HCT116 (cell line): ENCODE results near the gene RRAGA. TPM values are rescaled to one million over a fixed set of nuclear protein-coding genes. Genes with fewer than 3 reads are reported as not detected.
A peak's percentile ranks its signal among the peaks of the same experiment; 100 is the strongest.

Experiments used
- ATAC-seq: fragments of 200-7000 bp; cut with Tn5 transposase; 2 replicates; pipeline ENCODE4 v1.9.1; 2020; ENCODE audit warnings: mild to moderate bottlenecking, moderate library complexity
- BruUV-seq: library from RNA; stranded (reverse); fragments of 400-500 nt; replicated peaks from 2 replicates; lab custom pipeline; 2021; lab: Mats Ljungman, UMichigan
- CTCF ChIA-PET: fragments of 300-600 bp; sonication (Branson Sonifier 250); formaldehyde crosslinking; loops from one replicate; lab custom pipeline; 2021; ENCODE audit warnings: antibody characterized with exemption; lab: Charles Lee
- POLR2A ChIA-PET: fragments of 300-600, 350-600 bp; sonication (Branson Sonifier 250); formaldehyde crosslinking; loops from one replicate; lab custom pipeline; 2021; ENCODE audit warnings: antibody characterized with exemption; lab: Charles Lee
- RAD21 ChIA-PET, 2 experiments: fragments of 300-600 bp; sonication (Branson Sonifier 250); formaldehyde crosslinking; loops; one replicate each; lab custom pipeline; 2023; ENCODE audit warnings: low total read pairs in 2 of 2; ENCODE audit not compliant: uncharacterized antibody in 2 of 2, unreplicated experiment in 2 of 2, low non-redundant PET in 1 of 2; lab: Charles Lee
- DNase-seq: peaks from one replicate; pipeline ENCODE4 v3.0.0-alpha.2; 2010; ENCODE audit warnings: low read depth, low spot score
- H2AFZ ChIP-seq: fragments of 200-600 bp; shearing (Covaris generic), sonication (generic); 2 replicates; pipeline ENCODE4 v1.6.1; 2017; ENCODE audit warnings: low read depth, mixed run types, mixed read lengths, antibody characterized with exemption, low read length; ENCODE audit not compliant: poor library complexity, severe bottlenecking
- H3K27ac ChIP-seq: 2 replicates; pipeline ENCODE4 v1.5.1; 2012; ENCODE audit warnings: low read depth, low read length
- H3K27me3 ChIP-seq: fragments of 200-600 bp; sonication (generic); 2 replicates; pipeline ENCODE4 v1.6.1; 2016; ENCODE audit warnings: mixed run types, low read length, mixed read lengths; ENCODE audit not compliant: insufficient read depth
- H3K36me3 ChIP-seq, 2 experiments: fragments of 200-500 bp in 1 of 2; fragments of 200-600 bp in 1 of 2; sonication (Bioruptor generic) in 1 of 2; sonication (generic) in 1 of 2; 2 replicates each; pipeline versions ENCODE4 v1.5.1 to v1.6.1; 2014 to 2016; ENCODE audit warnings: low read length in 2 of 2, inconsistent platforms in 1 of 2, mixed read lengths in 1 of 2, mixed run types in 1 of 2; ENCODE audit not compliant: insufficient read depth in 2 of 2, control insufficient read depth in 1 of 2
- H3K4me1 ChIP-seq, 2 experiments: fragments of 200-600 bp in 1 of 2; sonication (generic) in 1 of 2; 2 replicates each; pipeline versions ENCODE4 v1.5.1 to v1.6.1; 2012 to 2017; ENCODE audit warnings: low read length in 2 of 2, inconsistent platforms in 1 of 2, mild to moderate bottlenecking in 1 of 2, mixed read lengths in 1 of 2, mixed run types in 1 of 2, moderate library complexity in 1 of 2; ENCODE audit not compliant: insufficient read depth in 2 of 2, control insufficient read depth in 1 of 2
- H3K4me2 ChIP-seq: fragments of 200-600 bp; sonication (generic); 2 replicates; pipeline ENCODE4 v1.6.1; 2017; ENCODE audit warnings: mixed run types, low read length, mixed read lengths
- H3K4me3 ChIP-seq, 2 experiments: fragments of 200-600 bp in 1 of 2; sonication (generic) in 1 of 2; replicated peaks in 1 of 2; 2 replicates each; pipeline ENCODE4 v1.5.1; 2011 to 2016; ENCODE audit warnings: low read length in 2 of 2, control low read depth in 1 of 2, low read depth in 1 of 2, mild to moderate bottlenecking in 1 of 2, mixed read lengths in 1 of 2, mixed run types in 1 of 2
- H3K79me2 ChIP-seq: fragments of 200-600 bp; sonication (generic); 2 replicates; pipeline ENCODE4 v1.6.1; 2017; ENCODE audit warnings: mild to moderate bottlenecking, mixed run types, low read length, moderate library complexity, mixed read lengths; ENCODE audit not compliant: insufficient read depth
- H3K9ac ChIP-seq: fragments of 200-600 bp; sonication (generic); 2 replicates; pipeline ENCODE4 v1.6.1; 2016; ENCODE audit warnings: low read length, mixed read lengths
- H3K9me2 ChIP-seq: fragments of 200-600 bp; sonication (generic), shearing (Covaris generic); 2 replicates; pipeline ENCODE4 v1.6.1; 2017; ENCODE audit warnings: mixed run types, mild to moderate bottlenecking, moderate library complexity; ENCODE audit not compliant: insufficient read depth
- H3K9me3 ChIP-seq, 2 experiments: fragments of 200-500 bp in 1 of 2; fragments of 200-600 bp in 1 of 2; sonication (Bioruptor generic) in 1 of 2; sonication (generic) in 1 of 2; 2 replicates each; pipeline ENCODE4 v1.6.1; 2014 to 2017; ENCODE audit warnings: low read length in 2 of 2, mixed read lengths in 2 of 2, inconsistent platforms in 1 of 2, low read depth in 1 of 2, mild to moderate bottlenecking in 1 of 2, mixed run types in 1 of 2, moderate library complexity in 1 of 2; ENCODE audit not compliant: control insufficient read depth in 1 of 2, insufficient read depth in 1 of 2
- H4K20me1 ChIP-seq: fragments of 200-600 bp; sonication (generic), shearing (Covaris generic); 2 replicates; pipeline ENCODE4 v1.6.1; 2017; ENCODE audit warnings: mixed run types, mild to moderate bottlenecking, moderate library complexity; ENCODE audit not compliant: insufficient read depth
- ELF1 ChIP-seq: IDR thresholded peaks from 2 replicates; pipeline ENCODE4 v1.6.1; 2012; ENCODE audit warnings: low read depth, borderline replicate concordance
- EZH2 ChIP-seq: fragments of 200-600 bp; sonication (generic); IDR thresholded peaks from 2 replicates; pipeline ENCODE4 v1.6.1; 2017; ENCODE audit warnings: antibody characterized with exemption, mixed run types
- FOSL1 ChIP-seq: IDR thresholded peaks from 2 replicates; pipeline ENCODE4 v1.6.1; 2012; ENCODE audit warnings: low read depth
- JUND ChIP-seq: IDR thresholded peaks from 2 replicates; pipeline ENCODE4 v1.6.1; 2012
- MAX ChIP-seq: IDR thresholded peaks from 2 replicates; pipeline ENCODE4 v1.6.1; 2012
- POLR2A ChIP-seq: IDR thresholded peaks from 2 replicates; pipeline ENCODE4 v1.7.0; 2011; ENCODE audit warnings: borderline replicate concordance; ENCODE audit not compliant: insufficient read depth, insufficient read length; ENCODE audit errors: extremely low read depth
- SIN3A ChIP-seq: IDR thresholded peaks from 2 replicates; pipeline ENCODE4 v1.6.1; 2012; ENCODE audit warnings: low read depth
- ZBTB33 ChIP-seq: IDR thresholded peaks from 2 replicates; pipeline ENCODE4 v1.6.1; 2011; ENCODE audit warnings: mild to moderate bottlenecking, low read length, moderate library complexity; ENCODE audit not compliant: insufficient replicate concordance; ENCODE audit errors: extremely low read depth
- ZFX ChIP-seq: fragments of 450-650 bp; IDR thresholded peaks from 2 replicates; pipeline ENCODE4 v1.6.1; 2017
- intact Hi-C: fragments of 100-400 bp; cut with micrococcal nuclease; formaldehyde crosslinking; loops from 2 replicates; pipeline ENCODE4 v1.10.0; 2022
- total RNA-seq: library from RNA; stranded (reverse); gene quantifications from one replicate; pipeline ENCODE4 v1.2.1, GENCODE V29; 2021; ENCODE audit not compliant: unreplicated experiment

Gene RRAGA
- total RNA-seq, 1 experiment from 2014 or later, result 47.3 TPM

- intact Hi-C loops, result no loop called here
- POLR2A ChIA-PET, result no interaction called here
- H3K9me2 ChIP-seq, result no peaks in the 10 kb centered on the region
- peaks cover under 1% of the 10 kb centered on the region; the same call in 1 of the 2 replicates for H4K20me1 ChIP-seq
- no peak for DNase-seq
- no TSS peak for BruUV-seq
- H3K4me2 ChIP-seq, result no peak overlapping the region
- H3K27ac ChIP-seq, result no peak overlapping the region
- peaks cover 5% of the 10 kb centered on the region; the same call in 1 of the 2 replicates for H3K79me2 ChIP-seq
- H3K36me3 ChIP-seq, result peaks cover 28 to 42% of the 10 kb centered on the region in 2 experiments
- H3K4me1 ChIP-seq, result no peaks in the 10 kb centered on the region
- no peaks in the 10 kb centered on the region for H3K27me3 ChIP-seq
- H3K4me3 ChIP-seq, result no peak overlapping the region
- RAD21 ChIA-PET, result no interaction called here
- TF ChIP-seq EZH2, result no peak
- no peak for TF ChIP-seq ZBTB33
- TF ChIP-seq ZFX, result no peak
- TF ChIP-seq SIN3A, result no peak
- H3K9ac ChIP-seq, result no peak overlapping the region
- no peak overlapping the region for H2AFZ ChIP-seq
- CTCF ChIA-PET, result interaction anchor here (1.1 kb wide), 1 partner anchor 117 kb away, joined by 3 read pairs; no protein-coding TSS in a partner anchor
- no peak; the same call in 1 of the 2 replicates for ATAC-seq
- no peaks in the 10 kb centered on the region for H3K9me3 ChIP-seq
Measured at GRCh38 chr9:19057033-19057432, 7.8 kb downstream of the RRAGA start.

GRCh38 chr9:19074229-19074628, 25.0 kb downstream of the RRAGA start:
- Histone ChIP-seq H3K79me2 (peaks cover 12% of the 10 kb centered on the region), H3K4me3 (no peak overlapping the region), H3K27ac (no peak overlapping the region)
- TF ChIP-seq ZBTB33 (no peak), POLR2A (no peak), JUND (no peak), ELF1 (no peak), FOSL1 (no peak), MAX (no peak)
- TF ChIP-seq, all 23 proteins: peak for 0
- Histone ChIP-seq H4K20me1 (no peaks in the 10 kb centered on the region), H3K27me3 (no peaks in the 10 kb centered on the region), H3K36me3 (peaks cover 38 to 54% of the 10 kb centered on the region in 2 experiments), H3K9me2 (no peaks in the 10 kb centered on the region), H3K9me3 (no peaks in the 10 kb centered on the region), H2AFZ (no peak overlapping the region), H3K9ac (no peak overlapping the region), H3K4me1 (peaks cover 0 to 4% of the 10 kb centered on the region in 2 experiments; a peak in 1 of 4 replicates), H3K4me2 (no peak overlapping the region)
- ChIA-PET CTCF (interaction anchor here (1.9 kb wide), 1 partner anchor 12 kb away, joined by 4 read pairs; no protein-coding TSS in a partner anchor), RAD21 (no interaction called here), POLR2A (no interaction called here)
- no TSS peak for BruUV-seq
- ATAC-seq (peak; percentile 38; the same call in 1 of the 2 replicates), DNase-seq (no peak)
- intact Hi-C loops, result no loop called here
